ENCODE results near the gene ELP5.

GRCh38 chr17:7241783-7242716 lies 10.0 kb upstream of the ELP5 start, which contains the start of gene GABARAP:
- TF ChIP-seq CTCF (IDR thresholded peaks at IDR 0.05), result no peak
- peak in 2 of 4 donors; percentile 32 to 41 for TF ChIP-seq POLR2A (IDR thresholded peaks at IDR 0.05)
- peak in 1 of 3 donors; percentile 22 for TF ChIP-seq POLR2AphosphoS5 (IDR thresholded peaks at IDR 0.05)
- TF ChIP-seq EP300 (IDR thresholded peaks at IDR 0.05), result no peak
